H1 (cell line): ENCODE data around the gene FBXL17. TPM values are rescaled to one million over a fixed set of nuclear protein-coding genes. Genes with fewer than 3 reads are reported as not detected.

ENCODE experiments used
- ATF3 ChIP-seq: IDR thresholded peaks from 2 replicates; pipeline ENCODE4 v1.6.1; 2011; ENCODE audit warnings: low read depth, mild to moderate bottlenecking, low read length; ENCODE audit not compliant: insufficient read depth
- CEBPB ChIP-seq: IDR thresholded peaks from 2 replicates; pipeline ENCODE4 v1.6.1; 2012; ENCODE audit warnings: low read depth, low read length
- CTBP2 ChIP-seq: IDR thresholded peaks from 2 replicates; pipeline ENCODE4 v1.7.0; 2011; ENCODE audit warnings: borderline replicate concordance, mild to moderate bottlenecking, moderate library complexity, mixed read lengths, low read length; ENCODE audit not compliant: insufficient read depth, insufficient read length
- E2F6 ChIP-seq: IDR thresholded peaks from 2 replicates; pipeline ENCODE4 v1.6.1; 2012; ENCODE audit warnings: inconsistent platforms
- FOSL1 ChIP-seq: IDR thresholded peaks from 2 replicates; pipeline ENCODE4 v1.6.1; 2011; ENCODE audit warnings: mild to moderate bottlenecking, low read depth, low read length, moderate library complexity; ENCODE audit not compliant: insufficient read depth
- GABPA ChIP-seq: IDR thresholded peaks from 2 replicates; pipeline ENCODE4 v1.6.1; 2011; ENCODE audit warnings: mild to moderate bottlenecking, low read length, moderate library complexity, borderline replicate concordance; ENCODE audit not compliant: insufficient read depth
- HDAC6 ChIP-seq: IDR thresholded peaks from one replicate; pipeline ENCODE4 v1.7.1; 2012; ENCODE audit warnings: low read depth, mild to moderate bottlenecking, inconsistent platforms, low read length, moderate library complexity
- NANOG ChIP-seq: IDR thresholded peaks from 2 replicates; pipeline ENCODE4 v1.6.1; 2011; ENCODE audit warnings: low read length, low read depth, mild to moderate bottlenecking, inconsistent platforms; ENCODE audit not compliant: insufficient read depth, poor library complexity, severe bottlenecking
- POLR2AphosphoS5 ChIP-seq: IDR thresholded peaks from 2 replicates; pipeline ENCODE4 v1.6.1; 2011; ENCODE audit warnings: low read depth, low read length
- POU5F1 ChIP-seq: IDR thresholded peaks from 2 replicates; pipeline ENCODE4 v1.6.1; 2011; ENCODE audit warnings: low read depth, mild to moderate bottlenecking, low read length, moderate library complexity
- SIN3A ChIP-seq, 2 experiments: IDR thresholded peaks in 1 of 2; conservative IDR thresholded peaks in 1 of 2; 2 replicates each; pipeline ENCODE4 v1.6.1; 2011 to 2012; ENCODE audit warnings: low read length in 2 of 2, improper control_type of control experiment in 1 of 2, low read depth in 1 of 2, mild to moderate bottlenecking in 1 of 2
- SP4 ChIP-seq: IDR thresholded peaks from 2 replicates; pipeline ENCODE4 v1.6.1; 2012; ENCODE audit warnings: low read length, inconsistent platforms
- SRF ChIP-seq: IDR thresholded peaks from 2 replicates; pipeline ENCODE4 v1.6.1; 2011; ENCODE audit warnings: mild to moderate bottlenecking, low read depth, low read length, moderate library complexity
- TAF1 ChIP-seq: IDR thresholded peaks from 2 replicates; pipeline ENCODE4 v1.6.1; 2011; ENCODE audit warnings: mild to moderate bottlenecking, low read depth, low read length
- TAF7 ChIP-seq: optimal IDR thresholded peaks from 2 replicates; pipeline ENCODE3; 2011; ENCODE audit warnings: low read depth, mild to moderate bottlenecking, inconsistent platforms, low read length, moderate library complexity, borderline replicate concordance
- YY1 ChIP-seq: IDR thresholded peaks from 2 replicates; pipeline ENCODE4 v1.6.1; 2011; ENCODE audit warnings: low read depth, mild to moderate bottlenecking, low read length
- ZNF274 ChIP-seq: IDR thresholded peaks from 2 replicates; pipeline ENCODE4 v1.7.0; 2012; ENCODE audit warnings: low read length, borderline replicate concordance; ENCODE audit errors: extremely low read depth
- polyA plus RNA-seq, 7 experiments: library from polyadenylated mRNA; depleted of rRNA in 3 of 7; stranded (reverse) in 5 of 7; unstranded in 2 of 7; fragments of >200 nt in 5 of 7; fragments of 200-250 nt in 2 of 7; gene quantifications; 1 replicate in 5 of 7; 2 replicates in 1 of 7; 4 replicates in 1 of 7; pipeline versions ENCODE4 v1.2.1 to v1.2.3, GENCODE V29; 2011 to 2013; ENCODE audit warnings: missing spikeins in 2 of 7, mixed read lengths in 2 of 7
- total RNA-seq: library from RNA; stranded (reverse); fragmentation: NEBNext Ultra II Directional; extraction: Animal tissue kit (Norgen Biotek cat#: 25700); gene quantifications from 2 replicates; pipeline ENCODE4 v1.2.1, GENCODE V29; 2021

The FBXL17 gene
- total and polyA plus RNA-seq, 2 of the 8 experiments (the other 6 are each of a cell fraction or from before 2014, with no cell fraction given), result 0.35 to 4.3 TPM

GRCh38 chr5:108222011-108222410, 159.9 kb downstream of the FBXL17 start (continued):
- no peak for TF ChIP-seq FOSL1
- no peak for TF ChIP-seq TAF1
- no peak for TF ChIP-seq POLR2AphosphoS5
- TF ChIP-seq POU5F1, result no peak
- no peak for TF ChIP-seq SRF
- TF ChIP-seq NANOG, result no peak
- no peak for TF ChIP-seq CEBPB
- TF ChIP-seq ZNF274, result no peak
- no peak for TF ChIP-seq E2F6
- TF ChIP-seq HDAC6, result no peak
- TF ChIP-seq SP4, result no peak
- TF ChIP-seq GABPA, result no peak
- TF ChIP-seq TAF7, result no peak
- no peak for TF ChIP-seq CTBP2
- no peak for TF ChIP-seq ATF3
- no peak for TF ChIP-seq YY1
- TF ChIP-seq SIN3A (conservative IDR thresholded peaks at IDR 0.05 in 1 of 2, IDR thresholded peaks at IDR 0.05 in 1 of 2; ENCODE audit: low read depth in 1 of 2, low read length in 2 of 2), result no peak
